Retinal pigment epithelial cell (primary cell): ENCODE measurements around the gene PNLDC1.

Experiments used
- DNase-seq: peaks from one replicate; pipeline ENCODE4 v3.0.0-alpha.2; 2010; ENCODE audit warnings: low read depth
- H3K4me3 ChIP-seq: 2 replicates; pipeline ENCODE4 v1.5.1; 2011; ENCODE audit warnings: mild to moderate bottlenecking, low read length, control low read depth, moderate library complexity
- CTCF ChIP-seq: conservative IDR thresholded peaks from 2 replicates; pipeline ENCODE4 v1.5.1; 2011; ENCODE audit warnings: low read depth, low read length, control low read depth, inconsistent platforms

PNLDC1 gene

GRCh38 chr6:159758031-159759001 lies 41.8 kb upstream of the PNLDC1 start:
- peak; percentile 13 for TF ChIP-seq CTCF
- no peak for DNase-seq
- H3K4me3 ChIP-seq = no peak overlapping the region

- H3K4me3 ChIP-seq = no peak overlapping the region
- no peak for DNase-seq
- TF ChIP-seq CTCF = no peak
Measured at GRCh38 chr6:159759645-159760044, 40.4 kb upstream of the PNLDC1 start.

- H3K4me3 ChIP-seq = peak overlapping the region; percentile 70
- DNase-seq = peak; percentile 23
- TF ChIP-seq CTCF = no peak
Measured at GRCh38 chr6:159760602-159761057, 39.4 kb upstream of the PNLDC1 start.

- no peak for DNase-seq
- TF ChIP-seq CTCF = no peak
- H3K4me3 ChIP-seq = peak overlapping the region; percentile 70
Measured at GRCh38 chr6:159761129-159761872, 38.8 kb upstream of the PNLDC1 start.

- peak within 1 kb of the TSS; percentile 87 for H3K4me3 ChIP-seq
- DNase-seq = peak; percentile 87
- TF ChIP-seq CTCF = no peak
Measured at GRCh38 chr6:159761873-159762680, 38.0 kb upstream of the PNLDC1 start, which contains the start of gene ACAT2. Gene ACAT2 (plus strand): TSS chr6:159762045. CDS start chr6:159762088, 43 bp downstream.

- H3K4me3 ChIP-seq = peak overlapping the region; percentile 87
- TF ChIP-seq CTCF = no peak
- DNase-seq = no peak
Measured at GRCh38 chr6:159762681-159763293, 37.3 kb upstream of the PNLDC1 start.
